ENCODE measurements around the gene LCTL.

DNA sequence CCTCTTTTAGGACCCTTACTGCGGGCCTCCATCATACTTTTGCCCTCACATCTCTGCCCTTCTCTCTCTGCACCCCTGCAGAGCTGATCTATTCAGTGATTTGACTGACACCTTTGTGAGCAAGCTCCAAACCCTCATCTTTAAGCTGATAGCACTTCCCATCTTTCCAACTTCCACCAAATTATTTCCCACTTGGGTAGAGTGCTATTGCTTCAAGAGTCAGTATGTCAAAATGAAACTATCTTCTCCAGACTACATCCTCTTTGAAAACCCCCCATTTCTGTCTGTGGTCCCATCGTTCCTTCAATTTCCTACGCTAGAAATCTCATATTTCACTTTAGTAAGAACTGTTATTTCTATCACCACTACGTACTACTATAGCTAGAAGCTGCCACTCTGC, 41.0 kb downstream of the LCTL start:
- TF ChIP-seq POLR2A (IDR thresholded peaks at IDR 0.05; ENCODE audit: low read depth, low read length) (no peak), POLR2AphosphoS5 (IDR thresholded peaks at IDR 0.05; ENCODE audit: low read depth, low read length) (no peak), TAF1 (IDR thresholded peaks at IDR 0.05; ENCODE audit: low read depth, low read length) (no peak)
